8988T (cell line): ENCODE data around the gene PRPH2.
"Not testable (repeated sequence)": the region's sequence is repeated elsewhere in the genome, so short reads cannot be mapped to it uniquely, and the experiment has no call there.

Experiments used
- DNase-seq: peaks from one replicate; pipeline ENCODE4 v3.0.0; 2011

The PRPH2 gene

DNA sequence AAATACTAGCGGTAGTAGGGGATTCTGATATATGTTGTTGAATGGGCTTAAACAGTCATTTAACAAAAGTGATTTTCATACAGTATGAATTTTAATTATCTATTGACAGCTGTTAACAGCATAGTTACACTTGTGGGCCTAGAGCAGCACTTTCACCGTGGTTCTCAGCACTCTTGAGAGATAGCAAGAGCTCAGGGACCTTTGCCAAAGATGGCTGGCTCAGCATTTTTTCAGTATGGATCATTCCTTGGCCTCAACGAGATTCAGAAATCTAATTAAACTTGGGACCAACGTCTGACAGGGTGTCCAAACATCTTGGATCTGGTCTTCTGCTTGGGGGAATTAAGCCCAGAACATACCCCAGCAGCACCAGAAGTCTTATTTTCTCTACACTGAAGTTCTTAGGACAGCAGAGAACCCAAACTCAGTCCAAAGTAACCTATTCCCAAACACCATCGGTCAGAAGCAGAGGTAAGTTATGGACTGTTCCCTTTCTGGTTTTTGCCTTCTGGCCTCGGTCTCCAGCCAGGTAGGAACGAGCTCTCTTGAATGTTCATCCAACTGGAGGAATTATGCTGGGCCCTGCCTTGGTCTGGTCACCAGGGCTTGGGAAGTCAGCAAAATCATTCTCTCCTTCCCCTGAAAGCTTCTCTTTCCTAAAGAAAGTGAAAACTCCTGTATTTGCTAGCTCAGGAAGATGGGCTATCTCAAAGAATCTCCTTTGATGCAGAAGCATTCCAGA lies 25.7 kb downstream of the PRPH2 start:
- no peak for DNase-seq

DNA sequence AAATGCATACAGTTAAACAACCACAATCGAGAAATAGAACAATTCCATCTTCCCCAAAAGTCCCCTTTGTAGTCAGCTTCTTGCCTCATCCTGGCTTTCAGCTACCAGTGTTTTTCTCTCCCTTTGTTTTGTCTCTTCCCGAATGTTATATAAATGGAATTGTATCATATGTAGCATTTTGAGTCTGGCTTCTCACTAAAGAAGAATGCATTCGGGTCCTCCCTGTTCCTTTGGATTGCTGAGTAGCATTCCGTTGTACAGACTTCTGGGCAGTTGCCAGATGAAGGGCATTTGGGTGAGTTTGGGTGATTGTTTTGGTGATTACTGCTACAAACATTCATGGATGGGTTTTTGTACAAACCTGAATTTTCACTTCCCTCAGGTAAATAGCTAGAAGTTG lies 27.8 kb downstream of the PRPH2 start:
- no peak for DNase-seq

GRCh38 chr6:42693725-42694323 lies 28.6 kb downstream of the PRPH2 start:
- no peak for DNase-seq

DNA sequence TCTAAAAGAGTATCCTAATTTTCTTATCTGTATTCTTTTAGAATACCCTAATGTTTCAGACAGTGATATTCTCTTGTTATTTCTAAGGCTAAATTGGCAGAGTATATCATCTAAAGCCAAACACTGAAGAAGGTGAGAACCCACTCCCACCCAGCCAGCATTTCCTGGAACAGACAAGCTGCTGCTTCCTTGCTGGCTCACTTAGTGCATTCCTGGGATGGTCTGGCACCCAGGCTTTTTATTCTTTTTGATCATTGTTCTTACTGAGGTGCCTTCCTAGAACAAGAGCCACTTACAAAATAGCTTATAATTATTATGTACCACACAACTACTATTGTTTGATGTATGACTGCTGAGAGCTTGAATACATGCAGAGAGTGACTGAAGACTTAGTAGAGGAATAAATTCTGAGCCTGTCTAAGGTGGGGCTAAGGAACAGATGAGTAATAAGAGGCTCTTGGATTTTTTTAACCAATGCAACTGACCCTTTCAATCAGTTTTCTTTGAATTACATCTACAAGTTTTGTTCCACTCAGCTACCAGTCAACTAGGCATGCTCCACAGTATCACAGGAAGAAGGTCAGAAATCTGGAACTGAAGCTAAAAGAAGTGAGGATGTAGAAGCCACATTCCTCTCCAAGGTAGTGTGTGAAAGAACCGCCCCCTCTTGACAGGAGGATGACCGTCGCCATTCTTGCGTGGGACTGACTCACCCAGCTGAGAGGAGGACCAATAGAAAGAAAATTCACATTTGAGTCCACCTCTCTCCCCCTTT lies 30.1 kb downstream of the PRPH2 start:
- no peak for DNase-seq

DNA sequence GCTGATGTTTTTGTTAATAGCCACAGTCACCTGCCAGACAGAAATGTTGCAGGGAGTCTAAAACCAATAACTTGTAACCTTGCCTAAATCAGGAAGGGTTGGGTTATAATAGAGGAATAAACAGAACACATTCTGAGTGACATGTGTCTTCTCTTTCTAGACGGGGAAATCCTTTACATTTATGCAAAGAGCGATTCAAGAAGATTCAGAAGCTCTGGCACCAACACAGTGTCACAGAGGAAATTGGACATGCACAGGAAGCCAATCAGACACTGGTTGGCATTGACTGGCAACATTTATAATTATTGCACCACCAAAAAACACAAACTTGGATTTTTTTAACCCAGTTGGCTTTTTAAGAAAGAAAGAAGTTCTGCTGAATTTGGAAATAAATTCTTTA lies 31.5 kb downstream of the PRPH2 start:
- no peak for DNase-seq

GRCh38 chr6:42690151-42690702 lies 32.2 kb downstream of the PRPH2 start:
- no peak for DNase-seq

DNA sequence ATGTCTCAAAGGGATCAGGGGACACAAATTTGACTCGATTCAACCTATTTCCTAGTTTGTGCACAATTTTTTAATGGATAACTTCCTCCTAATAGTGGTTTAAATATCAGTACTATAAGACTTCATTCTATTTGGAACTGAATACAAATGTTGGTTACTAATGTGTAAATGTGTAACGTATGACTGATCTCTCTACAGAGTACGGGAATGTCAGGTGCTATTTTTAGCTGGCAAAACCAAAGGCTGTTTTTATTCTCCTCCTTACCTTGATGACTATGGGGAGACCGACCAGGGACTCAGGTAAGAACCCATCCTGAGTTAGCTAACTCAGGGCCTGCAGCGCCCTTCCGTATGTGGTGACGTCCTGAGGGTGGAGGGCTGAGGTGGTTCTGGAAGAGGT lies 33.0 kb downstream of the PRPH2 start:
- no peak for DNase-seq

- DNase-seq, result no peak
Observed at GRCh38 chr6:42688281-42688680, 34.1 kb downstream of the PRPH2 start.

- no peak for DNase-seq
Observed at GRCh38 chr6:42679358-42679757, 43.0 kb downstream of the PRPH2 start.

- no peak for DNase-seq
Observed at GRCh38 chr6:42674780-42675179, 47.6 kb downstream of the PRPH2 start.

DNA sequence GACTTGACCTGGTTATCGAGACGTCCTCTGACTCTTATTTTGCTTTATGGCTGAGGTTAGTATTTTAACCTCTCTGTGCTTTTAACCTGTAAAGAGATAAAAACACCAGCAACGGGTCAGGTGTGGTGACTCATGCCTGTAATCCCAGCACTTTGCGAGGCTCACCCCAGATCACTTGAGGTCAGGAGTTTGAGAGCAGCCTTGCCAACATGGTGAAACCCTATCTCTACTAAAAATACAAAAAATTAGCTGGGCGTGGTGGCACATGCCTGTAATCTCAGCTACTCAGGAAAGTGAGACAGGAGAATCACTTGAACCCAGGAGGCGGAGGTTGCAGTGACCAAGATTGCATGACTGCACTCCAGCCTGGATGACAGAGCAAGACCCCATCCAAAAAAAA lies 48.0 kb downstream of the PRPH2 start:
- DNase-seq, result not testable (repeated sequence)

GRCh38 chr6:42664718-42665117 lies 57.7 kb downstream of the PRPH2 start:
- no peak for DNase-seq

DNA sequence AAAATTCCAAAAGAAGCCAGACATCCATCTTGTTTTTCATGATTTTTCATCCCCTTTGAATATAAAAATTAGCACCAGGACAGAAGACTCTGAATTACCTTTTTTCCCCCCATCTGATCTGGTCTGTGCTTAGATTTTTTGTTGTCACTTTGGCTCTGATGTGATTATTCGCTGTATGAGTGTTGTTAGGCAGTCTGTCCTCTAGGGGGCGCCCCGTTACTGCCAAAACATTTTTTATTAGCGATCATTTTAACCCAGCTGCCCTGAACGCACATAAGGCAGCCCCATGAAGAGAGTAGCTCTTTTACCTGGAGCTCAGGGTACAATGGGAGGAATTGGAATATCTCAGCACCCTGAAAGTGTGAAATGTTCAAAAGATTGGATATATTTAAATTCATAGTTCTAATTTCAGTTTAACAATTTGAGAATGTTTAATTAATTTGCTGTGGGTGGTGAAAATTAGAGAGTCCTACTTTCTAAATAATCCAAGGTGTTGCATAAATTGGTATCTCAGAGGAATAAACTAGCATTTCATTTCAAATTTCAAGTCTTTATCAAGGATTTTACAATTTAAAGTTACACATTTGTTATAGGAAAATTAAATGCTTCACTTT lies 60.8 kb downstream of the PRPH2 start:
- no peak for DNase-seq

DNA sequence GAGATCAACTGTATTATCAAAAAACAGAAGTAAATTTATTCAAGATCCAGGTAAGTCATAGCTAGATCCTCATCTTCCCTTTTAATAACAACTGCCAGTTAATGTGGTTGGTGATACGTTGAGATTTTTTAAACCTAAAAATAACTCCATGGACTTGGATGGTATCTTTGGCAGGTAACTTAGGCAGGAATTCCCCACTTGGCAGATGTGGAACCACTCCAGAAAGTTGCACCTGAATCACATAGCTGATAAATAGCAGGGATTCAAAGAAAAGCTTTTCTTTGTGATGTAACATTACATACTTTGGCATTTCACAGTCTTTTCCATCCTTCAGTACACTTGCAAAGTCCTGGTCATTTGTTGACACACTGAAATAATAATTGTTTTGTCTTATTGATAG lies 62.6 kb downstream of the PRPH2 start:
- no peak for DNase-seq

GRCh38 chr6:42653851-42654250 lies 68.5 kb downstream of the PRPH2 start:
- DNase-seq, result no peak

- DNase-seq, result no peak
Observed at GRCh38 chr6:42652024-42652746, 70.2 kb downstream of the PRPH2 start.
